Right lobe of liver (tissue), 6 donors: Measurements from ENCODE around the gene SCRN1. TPM values are rescaled to one million over a fixed set of nuclear protein-coding genes. Genes with fewer than 3 reads are reported as not detected.

Source experiments
- ATAC-seq, 4 donors: fragments of 200-7000 bp; cut with Tn5 transposase; one replicate each; pipeline ENCODE4 v1.9.1; 2020; ENCODE audit warnings: mild to moderate bottlenecking in 4 of 4, moderate library complexity in 4 of 4
- DNase-seq, 3 donors: peaks; one replicate each; pipeline ENCODE4 v3.0.0-alpha.2; 2020
- H3K27ac ChIP-seq, 3 donors: fragments of 200-600 bp; one replicate each; pipeline ENCODE4 v1.8.0; 2022
- H3K27me3 ChIP-seq, 2 donors: fragments of 200-600 bp; one replicate each; pipeline ENCODE4 v1.8.0; 2022
- H3K36me3 ChIP-seq, 4 donors: fragments of 200-600 bp; sonication (generic) in 1 of 4; one replicate each; pipeline versions ENCODE4 v1.5.1 to v1.8.0; 2017 to 2022; ENCODE audit warnings: control low read depth in 1 of 4
- H3K4me1 ChIP-seq, 4 donors: fragments of 200-600 bp; sonication (generic) in 1 of 4; one replicate each; pipeline versions ENCODE4 v1.5.1 to v1.8.0; 2017 to 2022; ENCODE audit warnings: control low read depth in 1 of 4
- H3K4me3 ChIP-seq, 3 donors: fragments of 200-600 bp; one replicate each; pipeline ENCODE4 v1.8.0; 2022
- H3K9me3 ChIP-seq, 4 donors: fragments of 200-600 bp; sonication (generic) in 1 of 4; one replicate each; pipeline versions ENCODE4 v1.5.1 to v1.8.0; 2017 to 2022; ENCODE audit warnings: control low read depth in 1 of 4
- POLR2A ChIP-seq: fragments of 450-650 bp; IDR thresholded peaks from one replicate; pipeline ENCODE4 v1.6.1; 2017; ENCODE audit warnings: antibody characterized with exemption, mild to moderate bottlenecking
- WGBS: methylation state at CpG from one replicate; pipeline ENCODE4 v1.1.6; 2018; ENCODE audit warnings: low coverage, low lambda C conversion rate; ENCODE audit not compliant: insufficient coverage; ENCODE audit errors: missing lambda C conversion rate; 5-methylcytosine and 5-hydroxymethylcytosine counted together
- intact Hi-C, 2 donors: fragments of 100-400 bp; cut with DNase I; formaldehyde crosslinking; loops; one replicate each; pipeline versions ENCODE4 v1.11.2 to v1.14.1; 2022
- total RNA-seq, 6 experiments: library from RNA; depleted of rRNA in 2 of 6; stranded (reverse); fragments of >200 nt in 2 of 6; fragmentation: NEBNext Ultra II Directional in 3 of 6; extraction: Animal tissue kit (Norgen Biotek cat#: 25700) in 3 of 6; gene quantifications; one replicate each; pipeline versions ENCODE4 v1.1.0 to v1.2.4, GENCODE V29; 2016 to 2023
- TF ChIP-seq, protein P1 (sequence below), 4 donors: fragments of 200-600 bp in 3 of 4; fragments of 450-650 bp in 1 of 4; IDR thresholded peaks; one replicate each; pipeline versions ENCODE4 v1.5.1 to v1.8.0; 2016 to 2022; ENCODE audit warnings: antibody characterized with exemption in 4 of 4, mild to moderate bottlenecking in 2 of 4
- donor health status: DM: no; HTN: yes; CAD: no.
- donor health status: DM: no; HTN: no; CAD: no.
- donor health status: DM: no; HTN: no; CAD: no.
- donor health status: DM: no; HTN: yes; CAD: no.
- donor health status: DM: no; HTN: yes; CAD: no.

Gene SCRN1
- total RNA-seq, 6 experiments from 2014 or later: 1.3 to 2.9 (median 2.0) TPM

- Histone ChIP-seq H3K4me3 (peak overlapping the region; percentile 86 to 94 (median 88)), H3K9me3 (no peaks in the 10 kb centered on the region), H3K4me1 (peaks cover 0 to 27% (median 2%) of the 10 kb centered on the region in 4 donors), H3K36me3 (no peaks in the 10 kb centered on the region), H3K27ac (peak overlapping the region; percentile 68 to 89 (median 79)), H3K27me3 (no peaks in the 10 kb centered on the region)
- ATAC-seq (peak; percentile 4 to 37 (median 16)), DNase-seq (no peak)
- TF ChIP-seq POLR2A: no peak
- TF ChIP-seq, protein P1, sequence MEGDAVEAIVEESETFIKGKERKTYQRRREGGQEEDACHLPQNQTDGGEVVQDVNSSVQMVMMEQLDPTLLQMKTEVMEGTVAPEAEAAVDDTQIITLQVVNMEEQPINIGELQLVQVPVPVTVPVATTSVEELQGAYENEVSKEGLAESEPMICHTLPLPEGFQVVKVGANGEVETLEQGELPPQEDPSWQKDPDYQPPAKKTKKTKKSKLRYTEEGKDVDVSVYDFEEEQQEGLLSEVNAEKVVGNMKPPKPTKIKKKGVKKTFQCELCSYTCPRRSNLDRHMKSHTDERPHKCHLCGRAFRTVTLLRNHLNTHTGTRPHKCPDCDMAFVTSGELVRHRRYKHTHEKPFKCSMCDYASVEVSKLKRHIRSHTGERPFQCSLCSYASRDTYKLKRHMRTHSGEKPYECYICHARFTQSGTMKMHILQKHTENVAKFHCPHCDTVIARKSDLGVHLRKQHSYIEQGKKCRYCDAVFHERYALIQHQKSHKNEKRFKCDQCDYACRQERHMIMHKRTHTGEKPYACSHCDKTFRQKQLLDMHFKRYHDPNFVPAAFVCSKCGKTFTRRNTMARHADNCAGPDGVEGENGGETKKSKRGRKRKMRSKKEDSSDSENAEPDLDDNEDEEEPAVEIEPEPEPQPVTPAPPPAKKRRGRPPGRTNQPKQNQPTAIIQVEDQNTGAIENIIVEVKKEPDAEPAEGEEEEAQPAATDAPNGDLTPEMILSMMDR (IDR thresholded peaks at IDR 0.05): no peak
- 4% methylated on average over 9 of the region's 9 CpGs for WGBS
- intact Hi-C loops: no loop called here
These were observed 38.2 kb upstream of the SCRN1 start for GRCh38 chr7:30027740-30028215.

DNA sequence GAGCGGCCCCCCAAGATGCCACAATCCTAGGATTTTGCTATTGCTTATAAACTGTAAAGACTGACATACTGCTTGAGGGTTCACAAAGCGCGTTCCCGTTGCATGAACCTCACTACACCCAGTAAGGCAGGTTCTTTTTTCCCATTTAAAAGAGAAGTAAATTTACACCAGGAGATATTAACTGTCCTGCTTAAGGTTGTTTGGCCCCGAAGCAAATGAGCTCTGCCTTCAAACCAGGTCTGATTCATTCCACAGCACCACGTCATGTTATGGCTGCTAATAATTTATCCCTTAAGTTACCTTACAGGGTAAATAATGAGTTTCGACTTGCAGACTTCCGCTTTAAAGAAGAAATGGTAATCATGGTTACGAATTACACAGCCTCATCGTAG, 37.5 kb upstream of the SCRN1 start:
- Histone ChIP-seq H3K4me1 (peaks cover 0 to 27% (median 2%) of the 10 kb centered on the region in 4 donors), H3K36me3 (no peaks in the 10 kb centered on the region), H3K27me3 (no peaks in the 10 kb centered on the region), H3K9me3 (no peaks in the 10 kb centered on the region), H3K27ac (peak overlapping the region; percentile 9 to 89 (median 79)), H3K4me3 (peak overlapping the region; percentile 86 to 94 (median 88))
- TF ChIP-seq, protein P1 (IDR thresholded peaks at IDR 0.05): no peak
- no peak for TF ChIP-seq POLR2A
- ATAC-seq (peak; percentile 2 to 25 (median 7)), DNase-seq (no peak)
- under 1% methylated on average over 10 of the region's 10 CpGs for WGBS
- intact Hi-C loops: no loop called here

- Histone ChIP-seq H3K4me1 (peaks cover 0 to 27% (median 2%) of the 10 kb centered on the region in 4 donors), H3K4me3 (peak within 1 kb of the TSS; percentile 86 to 94 (median 88)), H3K27me3 (no peaks in the 10 kb centered on the region), H3K36me3 (no peaks in the 10 kb centered on the region), H3K27ac (peak within 1 kb of the TSS; percentile 68 to 89 (median 79)), H3K9me3 (no peaks in the 10 kb centered on the region)
- TF ChIP-seq, protein P1 (IDR thresholded peaks at IDR 0.05): no peak
- peak; percentile 43 for TF ChIP-seq POLR2A
- ATAC-seq: peak; percentile 86 to 94 (median 88)
- intact Hi-C loops: no loop called here
- WGBS: under 1% methylated on average over 28 of the region's 35 CpGs
- peak; percentile 96 to 99 (median 98) for DNase-seq
These were observed 36.8 kb upstream of the SCRN1 start, which contains the start of gene FKBP14 for GRCh38 chr7:30026229-30027064. TSS of gene FKBP14 (minus strand) at chr7:30026702. CDS start at chr7:30026508, 194 bp downstream.

GRCh38 chr7:30023524-30023923, 33.9 kb upstream of the SCRN1 start:
- no peak overlapping the region for H3K27ac ChIP-seq
- H3K36me3 ChIP-seq: no peaks in the 10 kb centered on the region
- no peak for ATAC-seq
- TF ChIP-seq, protein P1 (IDR thresholded peaks at IDR 0.05): no peak
- TF ChIP-seq POLR2A: no peak
- 96% methylated on average over 4 of the region's 6 CpGs for WGBS
- no peak overlapping the region for H3K4me3 ChIP-seq
- intact Hi-C loops: no loop called here
- peaks cover 0 to 17% (median 0%) of the 10 kb centered on the region in 4 donors for H3K4me1 ChIP-seq
- H3K9me3 ChIP-seq: no peaks in the 10 kb centered on the region
- DNase-seq: no peak
- H3K27me3 ChIP-seq: no peaks in the 10 kb centered on the region
